HG02678 (cell line): ENCODE results near the gene UBALD2.

Experiments
- ATAC-seq: cut with Tn5 transposase; IDR thresholded peaks from one replicate; pipeline ENCODE4 v1.9.1; 2021; ENCODE audit warnings: mild to moderate bottlenecking, moderate library complexity; ENCODE audit not compliant: unreplicated experiment

Gene UBALD2

GRCh38 chr17:76317535-76317934 lies 52.4 kb downstream of the UBALD2 start:
- no peak for ATAC-seq

- no peak for ATAC-seq
Observed at GRCh38 chr17:76318586-76318985, 53.4 kb downstream of the UBALD2 start.
